Mesodermal cell (in vitro differentiated cells): ENCODE data around the gene DDX42.
A peak's percentile ranks its signal among the peaks of the same experiment; 100 is the strongest.
"Not testable (repeated sequence)": the region's sequence is repeated elsewhere in the genome, so short reads cannot be mapped to it uniquely, and the experiment has no call there.

Source experiments
- H3K27ac ChIP-seq: 2 replicates; pipeline ENCODE4 v1.7.0; 2013; ENCODE audit warnings: mild to moderate bottlenecking, low read depth, low read length, moderate library complexity; ENCODE audit not compliant: severe bottlenecking
- H3K36me3 ChIP-seq: 2 replicates; pipeline ENCODE4 v1.7.1; 2013; ENCODE audit warnings: mild to moderate bottlenecking, low read length, moderate library complexity; ENCODE audit not compliant: control insufficient read depth, insufficient read depth
- H3K4me1 ChIP-seq: one replicate; pipeline ENCODE4 v1.7.1; 2013; ENCODE audit warnings: mild to moderate bottlenecking, low read length; ENCODE audit not compliant: insufficient read depth, control insufficient read depth, poor library complexity, severe bottlenecking
- H3K4me3 ChIP-seq: 2 replicates; pipeline ENCODE4 v1.7.0; 2013; ENCODE audit warnings: low read length, control low read depth, mild to moderate bottlenecking; ENCODE audit not compliant: insufficient read depth, poor library complexity, severe bottlenecking; ENCODE audit errors: extremely low read depth
- H3K9me3 ChIP-seq: 2 replicates; pipeline ENCODE4 v1.7.1; 2013; ENCODE audit warnings: mild to moderate bottlenecking, low read length, moderate library complexity; ENCODE audit not compliant: control insufficient read depth
- WGBS, 2 experiments: methylation state at CpG; one replicate each; pipeline ENCODE4 v1.1.5; 2013; ENCODE audit warnings: missing lambda C conversion rate in 2 of 2; ENCODE audit not compliant: insufficient coverage in 2 of 2; 5-methylcytosine and 5-hydroxymethylcytosine counted together

The DDX42 gene

GRCh38 chr17:63840591-63841349 lies 66.8 kb downstream of the DDX42 start:
- Histone ChIP-seq H3K4me3 (peak overlapping the region; percentile 90), H3K36me3 (peaks cover 24% of the 10 kb centered on the region), H3K4me1 (peaks cover 9% of the 10 kb centered on the region), H3K9me3 (no peaks in the 10 kb centered on the region), H3K27ac (peak overlapping the region; percentile 75)
- 90 to 97% methylated on average over 3 to 4 of the region's 4 CpGs for WGBS, 2 experiments

GRCh38 chr17:63841350-63842172 lies 67.6 kb downstream of the DDX42 start:
- H3K4me1 ChIP-seq, result peaks cover 9% of the 10 kb centered on the region
- H3K36me3 ChIP-seq, result peaks cover 18% of the 10 kb centered on the region
- H3K27ac ChIP-seq, result peak overlapping the region; percentile 75
- H3K4me3 ChIP-seq, result peak overlapping the region; percentile 90
- no peaks in the 10 kb centered on the region for H3K9me3 ChIP-seq
- WGBS, 2 experiments, result 19 to 20% methylated on average over 18 to 22 of the region's 26 CpGs

DNA sequence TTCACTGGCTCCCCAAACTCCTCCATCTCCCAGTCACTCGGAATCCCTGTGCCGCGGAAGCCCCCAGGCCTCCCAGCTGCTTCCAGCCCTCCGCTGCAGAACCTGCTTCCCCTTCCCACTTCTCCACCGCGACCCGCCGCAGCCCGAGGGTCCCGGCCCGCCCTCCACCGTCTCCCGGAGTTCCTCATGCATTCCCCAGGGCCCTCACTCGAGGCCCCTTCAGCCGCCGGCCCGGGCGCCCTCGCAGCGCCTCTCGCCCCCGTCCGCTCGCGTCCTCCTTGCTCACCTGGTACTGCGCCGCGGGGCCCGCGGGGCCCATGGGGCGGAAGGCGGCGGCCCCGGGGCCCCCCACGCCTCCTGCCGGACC lies 68.2 kb downstream of the DDX42 start:
- peak overlapping the region; percentile 90 for H3K4me3 ChIP-seq
- peaks cover 13% of the 10 kb centered on the region for H3K36me3 ChIP-seq
- WGBS, 2 experiments, result 0 to 1% methylated on average over 23 to 33 of the region's 36 CpGs
- no peaks in the 10 kb centered on the region for H3K9me3 ChIP-seq
- H3K27ac ChIP-seq, result peak overlapping the region; percentile 71
- peaks cover 9% of the 10 kb centered on the region for H3K4me1 ChIP-seq

DNA sequence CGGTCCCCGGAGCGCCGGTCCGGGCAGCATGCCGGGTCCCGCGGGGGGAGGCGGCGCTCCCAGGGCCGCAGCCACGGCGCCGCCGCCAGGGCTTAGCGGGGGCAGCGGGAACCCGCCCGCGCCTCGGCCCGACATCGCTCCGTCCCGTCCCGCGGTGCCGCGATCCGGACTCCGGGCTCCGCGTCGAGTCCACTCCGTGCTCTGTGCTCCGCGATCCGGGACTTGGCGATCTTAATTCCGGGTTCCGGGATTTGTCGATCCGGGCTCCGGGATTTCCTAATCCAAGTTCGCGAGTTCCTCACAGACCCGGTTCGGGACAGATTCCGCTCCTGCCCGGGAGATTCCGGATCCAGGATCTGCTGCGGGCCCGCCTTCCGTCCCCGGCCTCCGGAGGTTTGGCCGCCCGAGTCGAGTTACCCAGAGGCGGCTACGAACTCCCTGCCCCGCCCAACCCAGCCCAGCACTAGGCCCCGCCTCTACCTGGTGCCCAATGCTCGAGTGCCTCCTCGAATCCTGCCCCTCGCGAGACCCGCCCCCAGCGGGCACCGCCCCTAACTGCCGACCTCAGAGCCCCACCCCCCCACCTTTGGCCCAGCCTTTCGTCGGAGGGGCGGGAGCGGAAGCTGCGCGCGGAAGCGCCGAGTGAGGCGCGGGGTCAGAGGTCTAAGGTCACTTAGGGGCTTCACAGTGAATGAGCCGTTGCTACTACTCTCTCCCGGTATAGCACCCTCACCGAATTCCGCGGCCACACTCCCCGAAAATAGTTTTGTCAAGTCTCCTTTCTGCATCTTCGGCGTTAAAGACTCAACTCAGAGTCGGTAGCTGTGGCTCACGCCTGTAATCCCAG lies 68.8 kb downstream of the DDX42 start, which contains the start of gene SMARCD2:
Gene SMARCD2, minus strand, starts transcription at position 146 of the 847 bp plus-strand sequence. Its CDS starts 11 bp downstream, at position 135.
- no peaks in the 10 kb centered on the region for H3K9me3 ChIP-seq
- H3K4me3 ChIP-seq, result peak within 1 kb of the TSS; percentile 90
- peaks cover 9% of the 10 kb centered on the region for H3K36me3 ChIP-seq
- WGBS, 2 experiments, result 2% methylated on average over 60 to 87 of the region's 92 CpGs
- H3K4me1 ChIP-seq, result peaks cover 9% of the 10 kb centered on the region
- H3K27ac ChIP-seq, result peak within 1 kb of the TSS; percentile 81

GRCh38 chr17:63843387-63843888 lies 69.5 kb downstream of the DDX42 start:
- Histone ChIP-seq H3K4me3 (peak overlapping the region; percentile 90), H3K27ac (peak overlapping the region; percentile 45)
- 73 to 82% methylated on average over 10 to 16 of the region's 19 CpGs for WGBS, 2 experiments
- not testable (repeated sequence) for H3K9me3 ChIP-seq, H3K36me3 ChIP-seq, H3K4me1 ChIP-seq

- Histone ChIP-seq H3K4me3 (no peak overlapping the region), H3K36me3 (peaks cover 4% of the 10 kb centered on the region), H3K4me1 (peaks cover 9% of the 10 kb centered on the region), H3K27ac (no peak overlapping the region), H3K9me3 (no peaks in the 10 kb centered on the region)
- WGBS, 2 experiments, result 90 to 98% methylated on average over 7 to 8 of the region's 9 CpGs
Measured at GRCh38 chr17:63843910-63844677, 70.1 kb downstream of the DDX42 start.

- Histone ChIP-seq H3K9me3 (no peaks in the 10 kb centered on the region), H3K4me3 (no peak overlapping the region), H3K4me1 (peaks cover 8% of the 10 kb centered on the region), H3K36me3 (peaks cover 4% of the 10 kb centered on the region), H3K27ac (no peak overlapping the region)
- no CpG with 5 or more reads among the region's 1 CpG for WGBS, 2 experiments
Measured at GRCh38 chr17:63845509-63845908, 71.5 kb downstream of the DDX42 start.

- Histone ChIP-seq H3K4me1 (no peaks in the 10 kb centered on the region), H3K27ac (no peak overlapping the region), H3K4me3 (no peak overlapping the region), H3K36me3 (no peaks in the 10 kb centered on the region), H3K9me3 (no peaks in the 10 kb centered on the region)
- 95 to 100% methylated on average over 2 to 3 of the region's 3 CpGs for WGBS, 2 experiments
Measured at GRCh38 chr17:63847525-63848249, 73.7 kb downstream of the DDX42 start.

DNA sequence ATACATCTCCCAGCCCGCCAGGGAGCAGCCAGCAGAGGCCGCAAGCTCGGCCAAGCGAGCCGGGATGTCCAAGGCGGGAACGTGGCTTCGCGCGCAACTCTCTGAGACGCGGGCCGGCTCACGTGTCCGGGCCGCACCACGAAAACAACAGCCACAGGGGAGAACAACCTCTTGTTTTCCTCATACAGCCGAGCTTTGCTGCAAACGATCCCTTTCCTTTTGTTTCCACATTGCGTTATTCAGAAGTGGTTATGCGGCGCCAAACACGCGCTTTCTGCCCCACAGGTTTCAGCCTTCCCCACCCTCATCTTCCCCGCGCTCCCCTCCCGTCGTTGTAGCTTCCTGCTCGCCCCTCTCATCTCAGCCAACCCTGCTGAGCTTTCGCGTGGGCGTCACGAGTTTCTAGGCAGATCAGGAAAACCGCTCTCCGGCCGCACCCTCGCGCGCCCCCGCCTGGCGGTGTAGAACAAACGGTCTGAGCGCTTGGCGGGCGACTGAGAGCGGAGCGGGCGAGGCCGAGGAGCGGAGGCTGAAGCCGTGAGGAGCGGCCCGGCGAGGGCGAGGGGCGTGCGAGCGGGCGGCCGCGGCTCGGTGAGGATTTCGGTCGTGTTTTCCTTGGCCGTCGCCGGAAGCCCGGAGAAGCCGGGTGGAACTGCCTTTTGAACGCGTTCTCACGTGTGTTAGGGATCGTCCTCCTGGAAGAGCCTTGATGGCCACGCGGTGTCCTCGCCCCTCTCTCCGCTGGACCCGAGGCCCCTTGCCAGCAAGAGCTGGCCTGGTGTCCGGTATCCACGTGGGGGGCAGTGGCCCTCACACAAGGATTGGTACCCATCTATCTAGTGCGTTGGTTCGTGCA lies 75.1 kb downstream of the DDX42 start:
- Histone ChIP-seq H3K27ac (no peak overlapping the region), H3K9me3 (no peaks in the 10 kb centered on the region), H3K36me3 (no peaks in the 10 kb centered on the region), H3K4me1 (no peaks in the 10 kb centered on the region), H3K4me3 (no peak overlapping the region)
- WGBS, 2 experiments, result 73 to 77% methylated on average over 68 to 82 of the region's 82 CpGs
